ENCODE measurements around the gene WDR4. TPM values are rescaled to one million over a fixed set of nuclear protein-coding genes. Genes with fewer than 3 reads are reported as not detected.
"Not testable (repeated sequence)": the region's sequence is repeated elsewhere in the genome, so short reads cannot be mapped to it uniquely, and the experiment has no call there.

Gene WDR4
- total RNA-seq, 1 experiment from 2014 or later: 35.3 TPM

DNA sequence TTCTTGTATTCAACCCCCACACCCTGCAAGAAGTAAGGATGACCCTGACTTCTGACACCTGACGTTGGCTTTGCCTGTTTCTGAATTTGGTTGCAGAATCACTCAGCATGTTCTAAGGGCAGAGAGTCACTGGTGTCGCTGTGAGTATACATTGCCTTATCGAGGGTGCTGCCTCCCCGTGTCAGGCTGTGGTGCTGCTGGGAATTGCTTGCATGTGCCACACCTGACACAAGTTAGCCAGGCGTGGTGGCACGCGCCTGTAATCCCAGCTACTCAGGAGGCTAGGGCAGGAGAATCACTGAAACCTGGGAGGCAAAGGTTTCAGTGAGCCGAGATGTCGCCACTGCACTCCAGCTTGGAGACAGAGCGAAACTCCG lies 45.9 kb downstream of the WDR4 start:
- Histone ChIP-seq H4K20me1 (ENCODE audit: low read length) (no peaks in the 10 kb centered on the region), H3K9ac (ENCODE audit: low read length) (no peak overlapping the region), H3K36me3 (ENCODE audit: low read depth, low read length) (no peaks in the 10 kb centered on the region), H3K4me2 (ENCODE audit: low read length) (no peak overlapping the region), H3K27me3 (ENCODE audit: low read length) (no peaks in the 10 kb centered on the region; the same call in 1 of the 2 replicates), H3F3A (ENCODE audit: low read length, unreplicated experiment) (peaks cover 4% of the 10 kb centered on the region), H2AFZ (ENCODE audit: low read length) (no peak overlapping the region), H3K79me2 (ENCODE audit: low read length) (no peaks in the 10 kb centered on the region), H3K27ac (ENCODE audit: low read length) (no peak overlapping the region), H3K9me3 (ENCODE audit: low read length) (no peaks in the 10 kb centered on the region), H3K4me1 (ENCODE audit: insufficient read depth, low read length) (no peaks in the 10 kb centered on the region), H3K4me3 (ENCODE audit: low read length) (no peak overlapping the region), H3K9me2 (replicated peaks; ENCODE audit: low read length) (no peaks in the 10 kb centered on the region)
- peak; percentile 74 for DNase-seq
- intact Hi-C loops (cut with micrococcal nuclease): loop anchor here (2.0 kb wide), 1 partner anchor 241 kb away; no protein-coding TSS in a partner anchor
- peak; percentile 81 for ATAC-seq
- POLR2A ChIA-PET (ENCODE audit: unreplicated experiment): no interaction called here
- TF ChIP-seq, protein P1, sequence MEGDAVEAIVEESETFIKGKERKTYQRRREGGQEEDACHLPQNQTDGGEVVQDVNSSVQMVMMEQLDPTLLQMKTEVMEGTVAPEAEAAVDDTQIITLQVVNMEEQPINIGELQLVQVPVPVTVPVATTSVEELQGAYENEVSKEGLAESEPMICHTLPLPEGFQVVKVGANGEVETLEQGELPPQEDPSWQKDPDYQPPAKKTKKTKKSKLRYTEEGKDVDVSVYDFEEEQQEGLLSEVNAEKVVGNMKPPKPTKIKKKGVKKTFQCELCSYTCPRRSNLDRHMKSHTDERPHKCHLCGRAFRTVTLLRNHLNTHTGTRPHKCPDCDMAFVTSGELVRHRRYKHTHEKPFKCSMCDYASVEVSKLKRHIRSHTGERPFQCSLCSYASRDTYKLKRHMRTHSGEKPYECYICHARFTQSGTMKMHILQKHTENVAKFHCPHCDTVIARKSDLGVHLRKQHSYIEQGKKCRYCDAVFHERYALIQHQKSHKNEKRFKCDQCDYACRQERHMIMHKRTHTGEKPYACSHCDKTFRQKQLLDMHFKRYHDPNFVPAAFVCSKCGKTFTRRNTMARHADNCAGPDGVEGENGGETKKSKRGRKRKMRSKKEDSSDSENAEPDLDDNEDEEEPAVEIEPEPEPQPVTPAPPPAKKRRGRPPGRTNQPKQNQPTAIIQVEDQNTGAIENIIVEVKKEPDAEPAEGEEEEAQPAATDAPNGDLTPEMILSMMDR (conservative IDR thresholded peaks at IDR 0.05; ENCODE audit: low read depth, low read length): peak; percentile 68
- TF ChIP-seq EZH2 (IDR thresholded peaks at IDR 0.05; ENCODE audit: low read length, unreplicated experiment) (no peak), EZH2phosphoT487 (IDR thresholded peaks at IDR 0.05; ENCODE audit: borderline replicate concordance, low read length) (no peak)
- no TSS peak for BruUV-seq (replicated peaks)
- CTCF ChIA-PET: no interaction called here

DNA sequence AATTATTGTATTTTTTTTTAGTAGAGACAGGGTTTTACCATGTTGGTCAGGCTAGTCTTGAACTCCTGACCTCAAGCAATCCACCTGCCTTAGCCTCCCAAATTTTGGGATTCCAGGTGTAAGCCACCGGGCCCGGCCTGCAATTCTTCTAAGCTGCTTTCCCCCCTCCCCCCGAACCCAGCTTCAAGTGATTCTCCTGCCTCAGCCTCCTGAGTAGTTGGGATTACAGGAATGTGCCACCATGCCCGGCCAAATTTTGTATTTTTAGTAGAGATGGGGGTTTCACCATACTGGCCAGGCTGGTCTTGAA lies 47.1 kb downstream of the WDR4 start:
- H3K79me2 ChIP-seq (ENCODE audit: low read length); DNase-seq; H3K4me1 ChIP-seq (ENCODE audit: insufficient read depth, low read length); H3K9me3 ChIP-seq (ENCODE audit: low read length); H3K9ac ChIP-seq (ENCODE audit: low read length); BruUV-seq (replicated peaks); POLR2A ChIA-PET (ENCODE audit: unreplicated experiment); H3K36me3 ChIP-seq (ENCODE audit: low read depth, low read length); H3F3A ChIP-seq (ENCODE audit: low read length, unreplicated experiment); H4K20me1 ChIP-seq (ENCODE audit: low read length); H3K4me3 ChIP-seq (ENCODE audit: low read length); CTCF ChIA-PET; H3K27me3 ChIP-seq (ENCODE audit: low read length); ATAC-seq; H3K4me2 ChIP-seq (ENCODE audit: low read length); H3K9me2 ChIP-seq (replicated peaks; ENCODE audit: low read length); H2AFZ ChIP-seq (ENCODE audit: low read length); H3K27ac ChIP-seq (ENCODE audit: low read length): not testable (repeated sequence)
- intact Hi-C loops (cut with micrococcal nuclease): loop anchor here (2.0 kb wide), 1 partner anchor 239 kb away; no protein-coding TSS in a partner anchor

DNA sequence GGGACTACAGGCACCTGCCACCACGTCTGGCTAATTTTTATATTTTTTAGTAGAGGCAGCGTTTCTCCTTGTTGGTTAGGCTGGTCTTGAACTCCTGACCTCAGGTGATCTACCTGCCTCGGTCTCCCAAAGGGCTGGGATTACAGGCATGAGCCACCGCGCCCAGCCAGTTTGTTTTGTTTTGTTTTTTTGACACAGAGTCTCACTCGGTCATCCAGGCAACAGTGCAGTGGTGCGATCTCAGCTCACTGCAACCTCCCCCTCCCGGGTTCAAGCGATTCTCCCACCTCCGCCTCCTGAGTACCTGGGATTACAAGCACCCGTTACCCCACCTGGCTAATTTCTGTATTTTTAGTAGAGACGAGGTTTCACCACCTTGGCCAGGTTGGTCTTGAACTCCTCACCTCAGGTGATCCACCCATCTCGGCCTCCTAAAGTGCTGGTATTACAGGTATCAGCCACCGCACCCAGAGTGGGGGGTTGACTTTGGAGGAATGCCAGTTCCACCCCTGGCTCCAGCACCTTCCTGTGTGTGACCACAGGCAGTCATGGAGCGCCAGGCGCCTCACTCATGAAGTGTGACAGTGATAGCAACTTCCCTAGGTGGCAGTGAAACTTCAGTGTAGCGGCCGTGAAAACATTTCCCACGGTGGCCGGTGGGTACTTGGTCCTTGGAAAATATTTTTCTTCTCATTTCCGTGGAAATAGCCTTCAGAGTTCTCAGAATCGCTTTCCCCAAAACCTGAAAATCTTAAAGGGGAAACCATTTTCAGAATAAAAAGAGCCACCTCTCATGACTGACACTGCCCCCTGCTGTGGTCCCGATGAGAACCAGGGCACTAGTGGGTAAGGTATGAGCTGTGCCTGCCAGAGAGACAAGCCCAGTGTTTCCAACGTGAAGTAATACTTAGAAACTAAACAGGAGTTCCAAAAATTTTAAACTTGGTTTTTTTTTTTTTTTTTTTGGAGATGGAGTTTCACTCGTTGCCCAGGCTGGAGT lies 48.6 kb downstream of the WDR4 start:
- ATAC-seq (no peak), DNase-seq (peak; percentile 19)
- no peaks in the 10 kb centered on the region for H3K9me2 ChIP-seq (replicated peaks; ENCODE audit: low read length)
- TF ChIP-seq EZH2phosphoT487 (IDR thresholded peaks at IDR 0.05; ENCODE audit: borderline replicate concordance, low read length) (no peak), EZH2 (IDR thresholded peaks at IDR 0.05; ENCODE audit: low read length, unreplicated experiment) (no peak)
- TF ChIP-seq, protein P1 (conservative IDR thresholded peaks at IDR 0.05; ENCODE audit: low read depth, low read length): peak; percentile 34; the same call in 1 of the 2 replicates
- peaks cover 3% of the 10 kb centered on the region for H3F3A ChIP-seq (ENCODE audit: low read length, unreplicated experiment)
- H3K4me1 ChIP-seq (ENCODE audit: insufficient read depth, low read length): no peaks in the 10 kb centered on the region
- POLR2A ChIA-PET (ENCODE audit: unreplicated experiment): no interaction called here
- CTCF ChIA-PET: no interaction called here
- BruUV-seq (replicated peaks): no TSS peak
- H3K4me2 ChIP-seq (ENCODE audit: low read length): no peak overlapping the region
- no peak overlapping the region for H2AFZ ChIP-seq (ENCODE audit: low read length)
- no peaks in the 10 kb centered on the region for H3K9me3 ChIP-seq (ENCODE audit: low read length)
- intact Hi-C loops (cut with micrococcal nuclease): no loop called here
- no peak overlapping the region for H3K27ac ChIP-seq (ENCODE audit: low read length)
- no peaks in the 10 kb centered on the region for H4K20me1 ChIP-seq (ENCODE audit: low read length)
- no peak overlapping the region for H3K9ac ChIP-seq (ENCODE audit: low read length)
- no peak overlapping the region for H3K4me3 ChIP-seq (ENCODE audit: low read length)
- H3K27me3 ChIP-seq (ENCODE audit: low read length): peaks cover 7% of the 10 kb centered on the region; the same call in 1 of the 2 replicates
- no peaks in the 10 kb centered on the region for H3K79me2 ChIP-seq (ENCODE audit: low read length)
- no peaks in the 10 kb centered on the region for H3K36me3 ChIP-seq (ENCODE audit: low read depth, low read length)

All from PC-3 (cell line).